Measurements from ENCODE around the gene ADGRD2.

Gene ADGRD2

DNA sequence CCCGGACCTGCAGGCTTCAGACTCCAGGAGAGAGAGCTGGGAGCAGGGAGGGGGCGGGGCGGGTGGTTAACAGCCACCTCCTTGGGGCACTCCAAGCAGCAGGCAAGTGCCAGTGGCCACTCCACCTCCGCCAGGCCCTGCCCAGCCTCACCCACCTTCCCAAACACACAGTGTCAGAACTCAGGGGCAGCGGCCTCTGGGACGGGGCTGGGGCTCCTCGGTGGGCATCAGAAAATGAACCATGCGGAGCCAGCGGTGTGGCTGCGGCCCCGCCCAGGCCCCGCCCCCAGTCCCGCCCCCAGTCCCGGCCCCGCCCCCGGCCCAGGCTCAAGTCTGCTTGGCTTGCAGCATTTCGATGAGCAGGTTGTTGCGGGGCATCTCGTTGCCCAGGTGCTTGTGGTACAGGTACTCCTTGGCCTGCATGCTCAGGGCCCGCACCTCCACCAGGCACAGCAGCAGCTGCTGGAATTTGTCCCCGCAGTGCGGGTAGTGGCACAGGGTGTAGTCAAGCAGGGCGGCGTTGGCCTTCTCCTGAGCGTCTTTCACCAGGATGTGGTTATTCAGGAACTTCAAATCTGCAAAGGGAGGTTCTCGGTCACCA, 32.3 kb downstream of the ADGRD2 start:
- no peak for DNase-seq

GRCh38 chr9:124483481-124483880, 33.2 kb downstream of the ADGRD2 start:
- DNase-seq = no peak

DNA sequence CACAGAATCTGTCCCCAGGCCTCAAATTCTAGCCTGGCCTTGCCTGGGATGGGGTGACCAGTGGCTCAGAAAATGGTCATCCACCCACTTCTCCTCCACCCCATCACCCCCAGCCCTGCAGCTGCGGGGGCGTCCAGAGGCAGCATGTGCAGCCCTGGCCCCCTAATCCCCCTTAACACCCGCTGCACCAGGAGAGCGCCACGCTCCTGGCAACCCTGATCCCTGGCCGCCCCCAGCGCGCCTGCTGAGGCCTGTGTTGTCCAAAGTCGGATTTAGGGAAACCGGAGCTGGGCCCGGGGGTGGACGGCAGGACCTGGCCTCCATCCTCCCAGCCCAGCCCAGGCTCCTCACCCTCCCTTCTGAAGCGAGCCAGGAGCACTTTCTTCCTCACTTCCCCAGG, 35.0 kb downstream of the ADGRD2 start:
- DNase-seq = no peak

GRCh38 chr9:124485936-124486335, 35.7 kb downstream of the ADGRD2 start:
- DNase-seq = no peak

- DNase-seq = no peak
Measured at GRCh38 chr9:124486778-124487259, 36.6 kb downstream of the ADGRD2 start.

DNA sequence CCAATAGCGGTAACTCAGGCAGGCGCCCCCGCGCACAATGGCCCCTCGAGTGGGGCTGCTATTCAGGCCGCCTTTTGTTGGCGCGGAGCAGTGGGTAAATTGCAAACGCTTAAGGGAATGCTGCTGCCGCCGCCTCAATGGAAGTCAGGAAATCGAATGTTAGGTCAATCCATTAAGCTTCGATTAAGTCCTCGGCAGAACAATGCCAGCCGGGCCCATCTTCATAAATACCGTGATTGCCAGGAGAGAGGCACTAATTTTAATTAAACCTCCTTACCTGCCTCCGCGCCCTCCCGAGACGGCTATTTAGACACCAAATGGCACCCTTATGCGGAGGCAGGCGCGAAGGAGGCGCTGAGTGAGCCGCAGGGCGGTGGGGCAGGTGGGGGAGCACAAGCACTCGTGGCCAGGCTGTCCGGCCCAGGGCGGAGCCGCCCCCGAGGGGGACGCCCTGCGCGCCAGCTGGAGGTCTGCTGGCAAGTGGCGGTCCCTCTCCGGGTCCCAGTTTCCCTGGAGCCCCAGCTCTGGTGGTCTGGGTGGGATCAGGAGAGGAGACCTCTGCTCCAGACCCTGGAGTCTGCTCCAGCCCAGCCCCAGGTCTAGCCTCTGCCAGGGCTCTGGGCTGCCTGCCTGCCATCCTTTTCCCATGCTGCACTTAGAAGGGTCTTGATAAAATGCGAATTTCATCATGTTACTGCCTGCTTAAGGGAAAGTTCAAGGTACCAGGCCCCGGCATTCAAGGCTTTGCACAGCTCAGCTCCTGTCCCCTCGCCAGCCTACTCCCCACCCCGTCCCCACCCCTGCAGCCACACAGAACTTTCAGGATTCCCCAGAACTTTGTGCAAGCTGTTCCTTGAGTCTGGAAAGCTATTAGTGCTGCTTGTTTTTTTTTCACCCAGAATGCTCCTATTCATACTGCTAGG, 37.3 kb downstream of the ADGRD2 start:
- DNase-seq = no peak

DNA sequence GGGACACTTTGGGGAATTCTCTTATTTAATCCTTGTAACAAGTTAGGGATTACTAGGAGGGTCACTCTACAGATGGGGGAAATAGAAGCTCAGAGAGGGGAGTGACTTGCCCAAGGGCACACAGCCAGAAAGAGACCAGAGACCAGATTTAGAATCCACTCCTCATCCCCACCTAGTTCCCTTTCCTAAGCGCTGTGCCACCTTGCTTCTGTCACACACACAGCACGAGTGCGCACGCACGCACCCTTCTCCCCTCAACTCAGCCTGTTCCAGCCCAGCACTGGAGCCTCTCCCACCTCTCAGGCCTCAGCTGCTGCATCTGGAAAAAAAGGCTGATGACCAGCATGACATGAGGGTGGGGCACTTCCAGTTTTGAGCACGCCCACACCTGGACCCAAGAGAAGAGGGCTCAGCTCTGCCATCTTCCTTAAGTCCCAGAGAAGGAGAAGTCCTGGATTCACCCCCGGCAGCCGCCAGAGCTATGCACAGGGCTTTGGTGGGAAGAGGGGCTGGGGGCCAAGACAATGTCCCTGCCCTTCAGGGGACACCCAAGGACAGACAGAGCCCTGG, 38.5 kb downstream of the ADGRD2 start:
- DNase-seq = no peak

DNA sequence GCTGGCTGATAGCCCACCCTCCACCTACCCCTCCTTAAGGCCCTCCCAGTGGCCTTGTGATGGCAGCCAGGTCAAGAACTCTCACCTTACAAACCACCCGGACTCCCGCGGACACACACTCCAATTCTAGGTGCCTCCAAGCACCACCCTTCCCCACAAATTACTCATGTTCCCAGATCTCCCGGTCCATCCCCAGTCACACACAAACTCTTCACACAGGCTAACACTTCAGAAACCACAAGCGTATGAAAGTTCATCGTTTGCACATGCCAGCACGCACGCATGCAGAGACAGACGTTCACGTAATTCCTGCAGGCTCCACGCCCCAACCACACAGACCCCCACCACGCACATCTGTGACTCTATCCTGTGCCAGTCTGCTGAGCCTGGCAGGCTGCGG, 39.0 kb downstream of the ADGRD2 start:
- no peak for DNase-seq

DNA sequence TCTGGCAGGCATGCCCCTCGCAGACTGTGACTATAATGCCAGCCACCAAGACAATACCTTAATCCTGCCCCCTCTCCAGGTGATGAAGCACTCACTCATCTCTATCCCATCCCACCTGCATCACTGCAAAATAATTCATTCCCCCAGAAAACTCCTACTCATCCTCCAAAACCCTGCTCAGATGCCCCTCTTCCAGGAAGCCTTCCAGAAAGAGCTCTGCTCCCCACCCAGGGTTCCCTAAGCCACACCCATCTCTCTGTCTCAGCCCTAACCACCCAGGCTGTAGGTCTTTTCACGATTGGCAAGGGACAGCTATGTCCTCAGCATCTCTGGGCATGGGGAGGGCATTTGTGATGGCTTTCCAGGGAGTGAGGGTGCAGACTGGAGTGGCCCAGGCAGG, 39.8 kb downstream of the ADGRD2 start:
- DNase-seq = no peak

DNA sequence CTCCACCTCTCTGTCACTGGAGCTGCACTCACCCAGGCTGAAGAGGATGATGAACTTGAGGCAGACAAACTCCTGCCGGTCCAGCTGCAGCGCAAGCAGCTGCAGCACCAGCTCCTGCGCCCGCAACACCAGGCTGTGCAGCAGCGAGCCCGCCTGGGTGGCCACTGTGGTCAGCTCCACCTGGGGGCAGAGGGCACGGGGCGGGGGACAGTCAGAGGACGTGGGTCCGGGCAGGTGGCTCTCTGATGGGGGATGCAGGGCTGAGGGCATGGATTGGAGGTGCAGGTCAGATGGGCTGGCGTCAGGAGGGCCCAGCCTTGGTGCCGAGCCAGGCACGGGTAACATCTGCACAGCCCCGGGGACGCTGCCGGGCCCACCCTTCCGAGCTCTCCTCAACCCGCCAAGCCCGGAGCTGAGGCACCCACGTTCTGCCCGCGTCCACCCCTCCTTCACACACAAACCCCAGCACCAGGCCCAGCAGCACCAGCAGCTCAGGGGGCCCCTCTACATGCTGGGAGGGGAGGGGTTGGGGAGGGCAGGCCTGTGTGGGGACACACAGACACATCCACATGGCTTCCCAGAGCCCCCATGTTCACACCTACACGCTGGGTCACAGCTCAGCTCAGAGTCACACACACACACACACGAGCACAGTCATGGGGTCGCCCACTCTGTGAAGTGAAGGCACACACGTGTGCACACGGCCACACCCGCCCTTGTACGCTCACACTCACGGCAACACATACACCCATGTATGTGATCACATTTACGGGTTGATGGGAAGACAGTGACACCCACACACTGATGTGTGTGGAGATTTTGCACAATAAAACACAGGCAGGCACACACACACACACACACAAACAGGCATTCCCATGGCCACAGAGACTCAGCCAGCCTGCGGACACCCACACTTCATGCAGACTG, 41.1 kb downstream of the ADGRD2 start:
- DNase-seq = no peak

- no peak for DNase-seq
Measured at GRCh38 chr9:124492818-124493217, 42.6 kb downstream of the ADGRD2 start.

GRCh38 chr9:124493218-124493617, 43.0 kb downstream of the ADGRD2 start:
- DNase-seq = no peak

DNA sequence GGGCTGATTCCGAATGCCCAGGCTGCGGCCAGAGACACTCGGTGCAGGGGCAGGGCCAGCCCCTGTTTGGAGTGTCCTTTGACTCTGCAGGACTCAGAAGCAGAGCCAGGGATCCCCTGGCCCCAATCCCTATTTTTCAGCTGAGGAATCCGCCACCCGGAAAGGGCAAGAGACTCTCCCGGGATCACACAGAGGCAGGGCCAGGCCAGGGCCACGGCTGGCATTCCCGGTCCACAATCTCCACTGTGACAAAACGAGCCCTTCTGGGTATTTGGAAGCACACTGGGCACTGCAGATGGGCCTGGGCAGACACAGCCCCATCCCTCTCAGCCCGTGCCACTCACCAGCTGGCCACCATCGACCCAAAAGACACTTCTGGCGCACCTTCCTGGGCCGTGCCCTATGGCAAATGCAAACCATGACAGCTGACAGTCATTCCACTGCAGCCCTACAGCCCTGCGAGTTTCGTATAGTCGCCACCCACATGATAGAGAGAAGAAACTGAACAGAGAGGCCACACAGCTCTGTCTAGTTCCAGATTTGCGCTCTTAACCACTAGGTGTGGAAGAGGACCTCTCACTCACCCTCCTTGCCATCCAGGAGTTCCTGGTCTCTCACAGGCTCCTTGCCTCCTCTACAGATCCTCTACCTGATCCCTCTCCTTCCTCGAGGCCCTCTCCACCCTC, 43.7 kb downstream of the ADGRD2 start:
- DNase-seq = no peak

- DNase-seq = no peak
Measured at GRCh38 chr9:124495126-124496074, 45.1 kb downstream of the ADGRD2 start.

DNA sequence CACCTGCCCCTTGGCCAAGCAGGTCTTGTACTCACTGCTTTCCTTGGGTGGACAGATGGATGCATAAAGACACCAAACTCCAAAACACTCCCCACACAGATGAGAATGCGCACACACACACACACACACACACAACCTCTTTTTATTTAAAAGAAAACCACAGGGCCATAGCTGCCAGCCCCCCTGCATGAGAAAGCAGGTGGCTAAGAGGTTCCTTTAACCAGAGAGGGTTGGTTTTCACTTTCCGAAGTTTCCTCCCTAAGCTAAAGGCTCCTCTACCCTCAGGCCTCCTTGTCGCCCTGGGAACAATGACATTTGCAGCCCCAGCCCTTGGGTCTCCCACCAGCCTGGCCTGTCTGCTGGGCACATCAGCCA, 45.8 kb downstream of the ADGRD2 start:
- DNase-seq = no peak

DNA sequence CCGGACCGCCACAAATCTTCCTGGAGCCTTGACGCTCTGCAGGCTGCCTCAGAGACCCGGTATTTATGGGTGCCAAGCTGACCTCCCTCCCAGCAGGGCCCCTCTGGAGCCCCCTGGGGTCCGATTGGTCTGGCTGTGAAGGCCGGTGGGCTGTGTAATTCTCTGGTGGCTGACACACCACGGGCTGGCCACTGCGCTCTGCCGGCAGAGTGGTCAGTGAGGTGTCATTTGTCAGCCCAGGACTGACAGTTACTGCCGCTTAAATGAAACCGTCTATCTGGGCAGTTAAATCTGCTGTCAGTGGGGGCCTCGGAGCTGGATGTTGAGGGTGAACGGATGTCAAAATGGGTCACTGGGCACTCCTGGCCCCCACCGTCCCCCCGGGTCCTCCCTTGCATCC, 46.2 kb downstream of the ADGRD2 start:
- no peak for DNase-seq

- DNase-seq = no peak
Measured at GRCh38 chr9:124497441-124497840, 47.2 kb downstream of the ADGRD2 start.

GRCh38 chr9:124498040-124498439, 47.8 kb downstream of the ADGRD2 start:
- no peak for DNase-seq

DNA sequence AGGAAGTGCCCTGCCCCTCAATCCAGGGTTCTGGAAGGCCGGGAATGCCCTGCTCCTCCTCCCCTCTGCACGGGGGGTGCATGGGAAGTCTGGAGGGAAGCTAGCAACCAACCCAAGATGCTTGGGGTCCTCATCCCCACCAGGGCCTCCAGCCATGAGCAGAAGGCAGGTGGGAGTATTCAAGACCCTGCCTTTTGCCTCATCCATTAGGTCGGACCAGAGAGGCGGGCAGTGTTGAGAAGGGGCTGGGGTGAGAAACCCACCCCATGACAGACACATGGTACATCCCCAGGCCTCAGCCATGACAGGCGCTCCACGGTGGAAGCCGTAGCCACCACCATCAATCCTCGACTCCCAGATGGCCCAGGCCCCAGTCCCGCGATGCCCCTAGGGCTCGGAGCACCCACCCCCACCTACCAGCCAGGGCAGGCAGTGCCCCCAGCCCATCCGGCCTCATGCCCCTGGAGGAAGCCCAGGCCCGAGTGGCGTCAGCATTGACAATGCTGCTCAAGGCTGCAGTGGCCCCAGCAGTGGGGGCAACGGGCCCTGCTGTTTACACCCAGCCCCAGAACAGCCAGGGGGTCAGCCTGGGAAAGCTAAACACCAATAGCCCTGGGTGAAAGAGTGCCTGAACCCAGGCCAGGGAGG, 48.4 kb downstream of the ADGRD2 start:
- no peak for DNase-seq

GRCh38 chr9:124499216-124499615, 49.0 kb downstream of the ADGRD2 start:
- DNase-seq = no peak

Measured in CD4-positive, alpha-beta T cell treated with Interferon alpha-2 for 1 hour (primary cell).